Mucosa of descending colon (tissue), 3 donors: Measurements from ENCODE around the gene HES4. TPM values are rescaled to one million over a fixed set of nuclear protein-coding genes. Genes with fewer than 3 reads are reported as not detected.

Experiments used
- ATAC-seq: fragments of 200-7000 bp; cut with Tn5 transposase; one replicate; pipeline ENCODE4 v1.9.1; 2020; ENCODE audit warnings: mild to moderate bottlenecking, moderate library complexity
- DNase-seq, 3 donors: peaks; one replicate each; pipeline ENCODE4 v3.0.0-alpha.2; 2020
- H3K36me3 ChIP-seq: fragments of 200-600 bp; one replicate; pipeline ENCODE4 v1.8.0; 2021; ENCODE audit warnings: low read depth, mild to moderate bottlenecking
- H3K4me1 ChIP-seq: fragments of 200-600 bp; one replicate; pipeline ENCODE4 v1.8.0; 2021; ENCODE audit warnings: low read depth, mild to moderate bottlenecking
- H3K4me3 ChIP-seq: fragments of 200-600 bp; one replicate; pipeline ENCODE4 v1.8.0; 2021; ENCODE audit warnings: mild to moderate bottlenecking
- H3K9me3 ChIP-seq: fragments of 200-600 bp; one replicate; pipeline ENCODE4 v1.8.0; 2021; ENCODE audit warnings: mild to moderate bottlenecking
- intact Hi-C, 2 donors: fragments of 100-400 bp; cut with DNase I in 1 of 2; cut with micrococcal nuclease in 1 of 2; formaldehyde crosslinking; loops; one replicate each; pipeline versions ENCODE4 v1.11.0 to v1.11.1; 2022; cut with DNase I, micrococcal nuclease
- total RNA-seq, 3 donors: library from RNA; stranded (reverse); fragmentation: NEBNext Ultra II Directional in 2 of 3; extraction: Animal tissue kit (Norgen Biotek cat#: 25700) in 2 of 3; gene quantifications; one replicate each; pipeline versions ENCODE4 v1.2.1 to v1.2.4, GENCODE V29; 2021 to 2023
- TF ChIP-seq, protein P1 (sequence below): fragments of 200-600 bp; IDR thresholded peaks from one replicate; pipeline ENCODE4 v1.8.0; 2022; ENCODE audit warnings: antibody characterized with exemption, mild to moderate bottlenecking
- donor health status: DM: no; HTN: no; CAD: no; lungs with moderate emphysema.
- donor health status: DM: no; HTN: no; CAD: no.
- donor health status: DM: no; HTN: yes; CAD: no.

Gene HES4
- total RNA-seq, 3 donors from 2014 or later, result 10.3 to 22.7 (median 21.1) TPM

DNA sequence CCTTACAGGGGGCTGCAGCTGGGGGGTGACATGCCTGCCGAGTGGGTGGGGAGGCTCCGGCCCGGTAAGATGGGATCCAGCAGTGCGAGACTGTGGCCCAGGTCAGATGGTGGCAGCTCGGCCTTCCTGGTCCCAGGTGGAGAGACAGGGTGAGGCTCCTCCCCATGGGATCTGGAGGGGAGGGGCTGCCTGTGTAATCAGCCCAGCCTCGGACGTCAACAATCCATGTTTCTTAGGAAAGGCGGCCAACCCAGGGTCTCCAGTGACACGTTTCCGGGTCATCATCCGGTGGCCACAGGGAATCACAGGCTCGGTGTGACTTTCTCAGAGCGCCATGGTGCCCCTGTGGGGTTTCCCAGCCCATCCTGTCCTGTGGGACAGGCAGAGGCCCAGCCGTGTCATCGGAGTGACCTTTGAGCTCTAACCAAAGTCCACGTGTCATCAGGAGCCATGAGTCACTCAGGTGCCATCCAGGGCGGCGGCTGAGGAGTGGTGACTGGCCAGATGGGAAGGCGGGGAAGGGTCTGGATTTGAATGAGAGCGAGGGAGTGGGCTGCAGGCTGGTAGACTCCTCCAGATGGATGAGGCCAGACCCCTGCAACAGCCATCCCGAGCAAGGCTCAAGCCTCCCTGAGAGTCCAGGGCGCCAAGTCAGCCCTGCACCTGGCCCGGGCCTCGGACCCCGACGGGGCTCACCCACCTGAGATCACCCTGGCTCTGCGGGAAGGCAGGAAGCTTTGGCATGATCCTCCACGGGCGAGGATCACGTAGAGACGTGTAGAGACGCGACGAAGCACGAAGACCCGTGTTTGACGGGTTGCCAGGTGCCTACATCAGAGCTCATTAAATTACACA lies 6.6 kb upstream of the HES4 start:
- intact Hi-C loops, result no loop called here
- Histone ChIP-seq H3K36me3 (no peaks in the 10 kb centered on the region), H3K4me1 (peaks cover 17% of the 10 kb centered on the region), H3K9me3 (no peaks in the 10 kb centered on the region), H3K4me3 (no peak overlapping the region)
- TF ChIP-seq, protein P1, sequence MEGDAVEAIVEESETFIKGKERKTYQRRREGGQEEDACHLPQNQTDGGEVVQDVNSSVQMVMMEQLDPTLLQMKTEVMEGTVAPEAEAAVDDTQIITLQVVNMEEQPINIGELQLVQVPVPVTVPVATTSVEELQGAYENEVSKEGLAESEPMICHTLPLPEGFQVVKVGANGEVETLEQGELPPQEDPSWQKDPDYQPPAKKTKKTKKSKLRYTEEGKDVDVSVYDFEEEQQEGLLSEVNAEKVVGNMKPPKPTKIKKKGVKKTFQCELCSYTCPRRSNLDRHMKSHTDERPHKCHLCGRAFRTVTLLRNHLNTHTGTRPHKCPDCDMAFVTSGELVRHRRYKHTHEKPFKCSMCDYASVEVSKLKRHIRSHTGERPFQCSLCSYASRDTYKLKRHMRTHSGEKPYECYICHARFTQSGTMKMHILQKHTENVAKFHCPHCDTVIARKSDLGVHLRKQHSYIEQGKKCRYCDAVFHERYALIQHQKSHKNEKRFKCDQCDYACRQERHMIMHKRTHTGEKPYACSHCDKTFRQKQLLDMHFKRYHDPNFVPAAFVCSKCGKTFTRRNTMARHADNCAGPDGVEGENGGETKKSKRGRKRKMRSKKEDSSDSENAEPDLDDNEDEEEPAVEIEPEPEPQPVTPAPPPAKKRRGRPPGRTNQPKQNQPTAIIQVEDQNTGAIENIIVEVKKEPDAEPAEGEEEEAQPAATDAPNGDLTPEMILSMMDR, result no peak
- ATAC-seq, result peak; percentile 90
- peak; percentile 84 to 86 (median 85) for DNase-seq

DNA sequence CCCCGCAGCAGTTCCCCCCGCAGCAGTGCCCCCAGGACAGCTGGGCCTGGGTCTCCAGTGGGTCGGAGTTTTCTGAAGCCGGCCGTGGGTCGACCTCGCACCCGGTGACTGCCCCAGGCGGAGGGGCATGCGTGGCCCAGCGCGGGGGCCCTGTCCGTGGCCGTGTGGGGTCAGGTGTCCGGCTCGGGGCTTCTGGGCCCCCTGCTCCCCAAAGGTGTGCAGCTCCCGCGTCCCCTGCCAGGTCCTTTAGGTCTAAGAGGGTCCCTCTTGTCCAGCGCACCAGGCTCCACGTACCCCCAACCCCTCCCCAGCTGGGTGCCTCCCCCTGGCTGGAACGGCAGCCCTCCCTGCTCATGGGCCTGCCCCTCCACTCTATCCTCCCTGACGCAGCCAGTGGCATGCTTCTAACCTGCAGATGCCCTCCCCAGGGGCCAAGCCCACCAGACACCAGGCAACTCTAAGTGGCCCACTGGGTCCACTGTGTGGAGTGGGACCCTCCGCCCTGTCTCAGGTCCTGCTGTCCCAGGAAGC lies 5.9 kb upstream of the HES4 start:
- no peaks in the 10 kb centered on the region for H3K36me3 ChIP-seq
- peaks cover 22% of the 10 kb centered on the region for H3K4me1 ChIP-seq
- TF ChIP-seq, protein P1, result no peak
- no peak overlapping the region for H3K4me3 ChIP-seq
- intact Hi-C loops, result no loop called here
- H3K9me3 ChIP-seq, result no peaks in the 10 kb centered on the region
- ATAC-seq (no peak), DNase-seq (peak in 1 of 3 donors; percentile 56)

DNA sequence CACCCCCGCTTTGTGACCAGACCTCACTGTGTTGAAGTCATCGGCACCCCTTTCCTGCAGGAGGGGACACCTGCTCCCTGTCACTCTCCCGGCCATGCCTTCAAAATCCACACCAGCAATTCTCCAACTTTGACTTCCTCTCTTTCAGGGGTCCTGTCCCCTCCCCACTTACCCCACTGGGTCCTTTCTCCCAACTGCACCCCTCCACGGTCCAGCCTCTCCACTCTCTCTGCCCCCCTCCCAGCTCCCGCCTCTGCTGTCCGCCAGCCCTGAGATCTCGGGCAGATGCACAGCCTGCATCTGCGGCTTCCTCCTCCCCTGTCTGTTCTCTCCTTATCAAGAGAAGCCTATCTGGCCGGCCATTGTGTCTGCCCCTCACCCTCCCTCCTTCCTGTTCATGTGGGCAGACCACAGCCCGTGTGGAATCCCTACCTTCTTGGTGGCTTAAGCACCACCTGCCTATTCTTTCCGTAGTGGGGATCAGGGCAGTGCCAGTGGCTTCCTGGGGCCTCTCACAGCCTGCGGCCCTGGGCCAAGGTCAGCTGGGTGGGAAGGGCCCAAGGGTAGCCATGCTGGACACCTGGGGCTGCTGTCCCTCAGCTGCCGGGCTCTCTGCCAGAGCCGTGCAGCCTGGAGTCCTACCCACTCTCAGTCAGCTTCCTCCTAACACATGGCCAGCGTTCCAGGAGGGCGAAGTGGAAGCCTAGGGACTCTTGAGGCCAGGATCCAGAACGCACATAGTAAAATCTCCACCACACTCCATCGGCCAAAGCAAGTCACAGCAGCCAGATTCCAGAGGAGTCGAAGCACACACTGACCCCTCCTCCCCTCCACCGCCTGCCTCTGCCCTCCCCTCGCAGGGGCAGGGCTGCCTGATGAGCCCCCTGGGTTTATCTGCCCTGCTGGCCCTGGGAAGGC lies 5.1 kb upstream of the HES4 start:
- Histone ChIP-seq H3K36me3 (no peaks in the 10 kb centered on the region), H3K4me1 (peaks cover 28% of the 10 kb centered on the region), H3K9me3 (no peaks in the 10 kb centered on the region), H3K4me3 (no peak overlapping the region)
- TF ChIP-seq, protein P1, result no peak
- intact Hi-C loops, result no loop called here
- ATAC-seq, result peak; percentile 40
- DNase-seq, result peak in 2 of 3 donors; percentile 54 to 67

DNA sequence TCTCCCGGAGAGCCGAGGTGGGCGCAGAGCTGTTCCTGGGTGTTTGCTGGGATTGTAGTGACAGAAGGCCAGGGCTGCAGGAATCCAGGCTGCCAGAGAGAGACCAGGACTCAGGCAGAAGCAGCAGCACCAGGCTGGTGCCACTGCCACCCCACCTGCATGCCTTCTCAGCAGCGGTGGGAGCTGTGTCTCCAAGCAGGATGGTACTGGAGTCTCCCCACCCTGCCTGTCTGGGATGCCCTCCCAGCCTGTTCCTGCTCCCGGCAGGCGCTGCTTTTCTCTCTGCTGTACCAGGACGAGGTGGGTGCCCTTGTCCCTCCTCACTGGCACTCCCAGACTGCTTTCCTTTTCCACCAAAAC lies 4.5 kb upstream of the HES4 start:
- ATAC-seq, result no peak
- intact Hi-C loops, result no loop called here

More for the DNA sequence above, 4.5 kb upstream of the HES4 start:
- DNase-seq, result peak in 2 of 3 donors; percentile 28 to 44
- TF ChIP-seq, protein P1, result no peak
- H3K4me3 ChIP-seq, result no peak overlapping the region
- no peaks in the 10 kb centered on the region for H3K36me3 ChIP-seq
- H3K4me1 ChIP-seq, result peaks cover 30% of the 10 kb centered on the region
- H3K9me3 ChIP-seq, result no peaks in the 10 kb centered on the region
